GM18873 (cell line): ENCODE measurements around the gene PANK2.
"Not testable (repeated sequence)": the region's sequence is repeated elsewhere in the genome, so short reads cannot be mapped to it uniquely, and the experiment has no call there.

Experiments
- ATAC-seq: cut with Tn5 transposase; IDR thresholded peaks from one replicate; pipeline ENCODE4 v1.9.1; 2021; ENCODE audit warnings: mild to moderate bottlenecking, moderate library complexity, moderate number of reproducible peaks; ENCODE audit not compliant: unreplicated experiment, low FRiP score

PANK2 gene

GRCh38 chr20:3888622-3889488, at the start of gene PANK2:
Gene PANK2 (plus strand): TSS chr20:3889387.
- ATAC-seq, result peak; percentile 88

DNA sequence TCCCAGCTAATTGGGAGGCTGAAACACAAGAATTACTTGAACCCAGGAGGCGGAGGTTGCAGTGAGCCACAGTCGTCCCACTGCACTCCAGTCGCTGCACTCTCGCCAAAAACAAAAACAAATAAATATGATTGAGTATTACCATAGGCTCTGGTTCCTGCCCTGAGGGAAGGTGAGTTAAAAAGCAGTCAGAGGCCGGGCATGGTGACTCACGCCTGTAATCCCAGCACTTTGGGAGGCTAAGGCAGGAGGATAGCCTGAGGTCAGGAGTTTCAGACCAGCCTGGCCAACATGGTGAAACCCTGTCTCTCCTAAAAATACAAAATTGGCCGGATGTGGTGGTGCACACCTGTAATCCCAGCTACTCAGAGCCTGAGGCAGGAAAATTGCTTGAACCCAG, 49.0 kb upstream of the PANK2 start:
- not testable (repeated sequence) for ATAC-seq

GRCh38 chr20:3842348-3842930, 46.7 kb upstream of the PANK2 start:
- ATAC-seq, result no peak

- ATAC-seq, result no peak
Measured at GRCh38 chr20:3843490-3843889, 45.7 kb upstream of the PANK2 start.

- ATAC-seq, result not testable (repeated sequence)
Measured at GRCh38 chr20:3843990-3844619, 45.1 kb upstream of the PANK2 start.

GRCh38 chr20:3846378-3846739, 42.8 kb upstream of the PANK2 start:
- ATAC-seq, result no peak

- ATAC-seq, result peak; percentile 69
Measured at GRCh38 chr20:3846740-3847428, 42.3 kb upstream of the PANK2 start, which contains the start of gene MAVS. Gene MAVS (plus strand): TSS chr20:3846834. CDS start chr20:3854625, 7,791 bp downstream.

- ATAC-seq, result no peak
Measured at GRCh38 chr20:3847429-3847940, 41.7 kb upstream of the PANK2 start.

DNA sequence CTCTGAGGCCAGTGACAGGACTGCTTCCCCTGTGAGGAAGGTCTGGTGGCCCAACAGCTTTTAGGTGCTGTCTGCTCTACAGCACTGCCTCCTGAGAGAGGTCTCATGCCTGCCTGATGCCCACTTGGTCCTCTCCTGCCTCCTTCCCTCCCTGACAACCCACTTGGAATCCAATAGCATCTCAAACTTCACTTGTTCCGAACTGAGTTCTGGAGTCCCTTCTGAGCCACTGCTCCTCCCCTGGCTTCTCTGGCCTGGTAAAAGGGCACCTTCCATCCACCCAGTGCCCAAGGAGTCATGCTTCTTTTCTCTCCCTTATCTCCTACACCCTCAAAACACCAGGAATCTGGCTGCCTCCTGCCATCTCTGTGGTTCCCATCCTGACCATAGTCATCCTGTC, 40.6 kb upstream of the PANK2 start:
- ATAC-seq, result no peak

DNA sequence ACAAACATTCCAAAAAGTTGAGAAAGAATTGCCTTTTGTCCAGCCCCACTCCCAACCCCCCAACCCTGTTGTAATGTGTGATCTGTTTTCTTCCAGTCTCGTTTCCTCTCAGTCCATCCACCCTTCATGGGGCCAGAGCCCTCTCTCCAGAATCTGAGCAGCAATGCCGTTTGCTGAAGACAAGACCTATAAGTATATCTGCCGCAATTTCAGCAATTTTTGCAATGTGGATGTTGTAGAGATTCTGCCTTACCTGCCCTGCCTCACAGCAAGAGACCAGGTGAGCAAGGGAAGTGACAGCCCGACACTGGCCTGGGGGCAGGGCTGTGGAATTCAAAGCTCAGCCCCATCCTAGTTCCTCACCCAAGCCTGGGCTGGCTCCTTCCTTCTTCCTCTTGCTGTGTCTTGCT, 34.7 kb upstream of the PANK2 start:
- ATAC-seq, result no peak

DNA sequence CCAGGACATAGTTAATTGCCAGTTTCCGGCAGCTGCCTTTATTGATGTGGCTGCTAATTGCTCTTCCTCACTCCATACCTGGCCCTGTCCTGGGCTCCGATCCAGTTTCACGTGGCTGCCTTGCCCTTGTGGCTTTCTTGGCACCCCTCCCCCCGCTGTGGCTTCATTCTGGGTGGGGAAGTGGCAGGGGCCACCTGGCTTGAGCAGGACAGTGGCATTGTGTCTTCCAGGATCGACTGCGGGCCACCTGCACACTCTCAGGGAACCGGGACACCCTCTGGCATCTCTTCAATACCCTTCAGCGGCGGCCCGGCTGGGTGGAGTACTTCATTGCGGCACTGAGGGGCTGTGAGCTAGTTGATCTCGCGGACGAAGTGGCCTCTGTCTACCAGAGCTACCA, 31.8 kb upstream of the PANK2 start:
- no peak for ATAC-seq

GRCh38 chr20:3858689-3859088, 30.5 kb upstream of the PANK2 start:
- no peak for ATAC-seq

GRCh38 chr20:3861191-3861590, 28.0 kb upstream of the PANK2 start:
- no peak for ATAC-seq

- no peak for ATAC-seq
Measured at GRCh38 chr20:3862333-3862732, 26.9 kb upstream of the PANK2 start.

DNA sequence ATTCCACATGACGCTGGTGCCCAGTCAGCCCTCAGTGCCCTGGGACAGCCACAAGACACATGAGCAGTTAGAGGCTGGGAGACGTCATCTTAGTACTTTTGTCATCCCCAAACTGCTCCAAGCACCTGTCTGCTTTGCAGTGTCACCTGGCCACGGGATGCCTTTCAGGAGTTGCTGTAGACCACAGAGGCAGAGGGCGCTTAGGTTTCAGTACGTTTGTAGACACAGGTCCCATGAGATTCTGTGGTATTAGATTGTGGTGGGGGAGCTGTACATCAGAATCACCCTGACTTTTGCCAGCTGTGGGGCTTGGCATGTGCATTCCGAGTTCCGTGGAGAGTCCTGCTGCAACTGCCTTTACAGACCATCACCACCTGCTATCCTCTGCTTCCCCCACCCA, 25.9 kb upstream of the PANK2 start:
- ATAC-seq, result no peak

GRCh38 chr20:3864518-3864917, 24.7 kb upstream of the PANK2 start:
- ATAC-seq, result no peak

- no peak for ATAC-seq
Measured at GRCh38 chr20:3865152-3865886, 23.9 kb upstream of the PANK2 start.

GRCh38 chr20:3865887-3866407, 23.2 kb upstream of the PANK2 start:
- ATAC-seq, result no peak

DNA sequence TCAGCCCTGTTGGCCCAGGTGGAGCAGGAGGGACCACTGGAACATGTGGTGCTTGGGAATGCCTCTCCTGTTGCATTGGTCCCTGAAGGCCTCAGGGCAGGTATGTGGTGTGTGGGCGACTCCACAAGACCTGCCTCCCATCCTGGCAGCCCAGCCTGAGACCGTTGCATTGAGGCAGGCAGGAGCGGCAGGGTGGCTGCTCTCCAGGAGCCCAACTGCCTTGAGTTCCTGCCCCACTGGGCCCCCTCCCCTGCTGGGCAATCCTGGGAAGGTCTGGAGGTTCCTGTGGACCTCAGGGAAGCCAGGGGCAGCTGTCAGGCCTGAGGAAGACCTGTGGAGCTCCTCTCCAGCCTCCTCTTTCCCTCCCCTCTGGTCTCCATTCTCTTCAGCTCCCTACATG, 22.7 kb upstream of the PANK2 start:
- ATAC-seq, result no peak

DNA sequence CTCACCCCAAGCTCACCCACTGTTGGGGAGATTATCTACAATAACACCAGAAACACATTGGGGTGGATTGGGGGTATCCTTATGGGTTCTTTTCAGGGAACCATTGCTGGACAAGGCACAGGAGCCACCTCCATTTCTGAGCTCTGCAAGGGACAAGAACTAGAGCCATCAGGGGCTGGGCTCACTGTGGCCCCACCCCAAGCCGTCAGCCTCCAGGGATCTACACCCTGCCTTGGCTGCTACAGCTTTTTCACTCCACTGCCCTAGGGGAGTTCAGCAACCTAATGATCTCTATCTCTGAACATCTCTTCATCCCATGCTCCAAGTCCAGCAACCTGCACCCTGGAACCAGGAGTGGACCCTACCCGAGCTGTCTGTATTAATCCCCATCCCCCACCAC, 21.4 kb upstream of the PANK2 start:
- no peak for ATAC-seq
